Parathyroid adenoma (tissue), 2 donors: ENCODE data around the gene THOC3.
"Not testable (repeated sequence)": the region's sequence is repeated elsewhere in the genome, so short reads cannot be mapped to it uniquely, and the experiment has no call there.

Source experiments
- H2AFZ ChIP-seq: fragments of 300-600 bp; sonication (generic); one replicate; pipeline ENCODE4 v1.7.0; 2017; ENCODE audit warnings: antibody characterized with exemption, mild to moderate bottlenecking
- H3K27ac ChIP-seq: fragments of 300-600 bp; sonication (generic); one replicate; pipeline ENCODE4 v1.7.0; 2017
- H3K27me3 ChIP-seq: fragments of 300-600 bp; sonication (generic); one replicate; pipeline ENCODE4 v1.7.0; 2017; ENCODE audit warnings: low read length; ENCODE audit not compliant: control insufficient read depth, insufficient read depth
- H3K36me3 ChIP-seq: fragments of 300-600 bp; sonication (generic); one replicate; pipeline ENCODE4 v1.7.0; 2017; ENCODE audit warnings: low read length; ENCODE audit not compliant: control insufficient read depth, insufficient read depth
- H3K4me1 ChIP-seq: fragments of 300-600 bp; sonication (generic); one replicate; pipeline ENCODE4 v1.7.0; 2017; ENCODE audit warnings: control low read depth
- H3K4me2 ChIP-seq: fragments of 300-600 bp; sonication (generic); one replicate; pipeline ENCODE4 v1.7.0; 2017; ENCODE audit warnings: low read length
- H3K4me3 ChIP-seq: fragments of 300-600 bp; sonication (generic); one replicate; pipeline ENCODE4 v1.7.0; 2017; ENCODE audit warnings: low read depth, low read length
- H3K79me2 ChIP-seq: fragments of 300-600 bp; sonication (generic); one replicate; pipeline ENCODE4 v1.7.0; 2017; ENCODE audit warnings: control low read depth
- H3K9ac ChIP-seq: fragments of 300-600 bp; sonication (generic); one replicate; pipeline ENCODE4 v1.7.0; 2017; ENCODE audit warnings: mild to moderate bottlenecking
- H3K9me3 ChIP-seq: fragments of 300-600 bp; sonication (generic); one replicate; pipeline ENCODE4 v1.7.0; 2017; ENCODE audit warnings: low read length; ENCODE audit not compliant: control insufficient read depth
- donor health status: primary hyperparathyroidism.

The THOC3 gene, protein sequence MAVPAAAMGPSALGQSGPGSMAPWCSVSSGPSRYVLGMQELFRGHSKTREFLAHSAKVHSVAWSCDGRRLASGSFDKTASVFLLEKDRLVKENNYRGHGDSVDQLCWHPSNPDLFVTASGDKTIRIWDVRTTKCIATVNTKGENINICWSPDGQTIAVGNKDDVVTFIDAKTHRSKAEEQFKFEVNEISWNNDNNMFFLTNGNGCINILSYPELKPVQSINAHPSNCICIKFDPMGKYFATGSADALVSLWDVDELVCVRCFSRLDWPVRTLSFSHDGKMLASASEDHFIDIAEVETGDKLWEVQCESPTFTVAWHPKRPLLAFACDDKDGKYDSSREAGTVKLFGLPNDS

DNA sequence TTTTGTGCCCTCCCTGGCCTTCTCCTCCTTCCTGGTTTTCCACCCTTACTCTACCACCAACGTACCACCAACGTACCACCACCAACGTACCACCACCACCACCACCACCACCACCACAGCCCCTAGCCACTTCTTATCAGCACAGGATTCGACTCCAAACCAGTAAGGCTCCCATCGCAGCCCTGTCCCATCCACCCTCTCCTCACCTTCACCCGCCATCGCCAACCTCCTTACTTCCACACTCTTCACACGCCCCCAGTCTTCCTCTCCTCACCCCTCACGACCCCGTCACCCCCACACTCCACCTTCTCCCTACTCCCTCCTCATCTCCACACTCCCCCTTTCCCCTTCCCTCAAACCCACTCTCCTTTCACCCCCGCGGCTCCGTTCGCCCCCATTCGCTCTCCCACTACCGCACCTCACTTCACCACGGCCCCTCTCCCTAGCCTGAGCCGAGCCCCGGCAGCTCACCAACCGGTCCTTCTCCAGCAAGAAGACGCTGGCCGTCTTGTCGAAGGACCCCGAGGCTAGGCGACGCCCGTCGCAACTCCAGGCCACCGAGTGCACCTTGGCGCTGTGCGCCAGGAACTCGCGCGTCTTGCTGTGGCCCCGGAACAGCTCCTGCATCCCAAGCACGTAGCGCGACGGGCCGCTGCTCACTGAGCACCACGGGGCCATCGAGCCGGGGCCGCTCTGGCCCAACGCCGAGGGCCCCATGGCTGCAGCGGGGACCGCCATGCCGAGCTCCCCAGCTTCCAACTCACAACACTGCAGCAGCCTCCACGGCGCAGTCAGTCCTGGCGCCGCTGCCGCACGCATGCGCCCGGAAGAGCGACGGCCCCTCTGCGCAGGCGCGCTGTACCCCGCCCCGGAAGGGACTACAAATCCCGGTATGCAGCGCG, at the start of gene THOC3:
THOC3 (minus strand) TSS at position 845 of the 902 bp plus-strand sequence; CDS start at position 738, 107 bp downstream.
- not testable (repeated sequence) for H3K9ac ChIP-seq

DNA sequence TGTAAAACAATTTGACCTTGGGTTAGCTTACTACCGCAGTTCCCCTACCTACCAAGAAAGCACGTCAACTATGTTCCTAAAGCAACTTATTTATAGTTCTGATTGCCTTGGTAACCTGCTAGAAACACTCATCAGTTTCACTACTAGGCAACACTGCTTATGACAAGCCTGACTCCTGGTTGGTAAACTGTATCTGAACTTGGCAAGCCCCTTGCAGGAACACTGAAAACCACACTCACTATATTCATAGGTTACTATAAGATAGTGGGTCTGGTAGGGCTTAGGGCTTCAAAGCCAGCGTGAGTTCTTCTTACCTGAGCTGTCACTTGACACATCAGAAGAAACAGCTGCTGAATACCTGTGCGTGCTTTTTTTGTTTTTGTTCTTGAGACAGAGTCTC, 49.2 kb upstream of the THOC3 start:
- not testable (repeated sequence) for H3K4me1 ChIP-seq

More for the DNA sequence above, at the start of gene THOC3:
- H3K9me3 ChIP-seq, H3K36me3 ChIP-seq, H3K79me2 ChIP-seq, H3K4me1 ChIP-seq, H3K27ac ChIP-seq, H3K27me3 ChIP-seq: not testable (repeated sequence)
- H3K4me3 ChIP-seq = peak within 1 kb of the TSS; percentile 57
- H3K4me2 ChIP-seq = peak within 1 kb of the TSS; percentile 33
- peak within 1 kb of the TSS; percentile 87 for H2AFZ ChIP-seq

DNA sequence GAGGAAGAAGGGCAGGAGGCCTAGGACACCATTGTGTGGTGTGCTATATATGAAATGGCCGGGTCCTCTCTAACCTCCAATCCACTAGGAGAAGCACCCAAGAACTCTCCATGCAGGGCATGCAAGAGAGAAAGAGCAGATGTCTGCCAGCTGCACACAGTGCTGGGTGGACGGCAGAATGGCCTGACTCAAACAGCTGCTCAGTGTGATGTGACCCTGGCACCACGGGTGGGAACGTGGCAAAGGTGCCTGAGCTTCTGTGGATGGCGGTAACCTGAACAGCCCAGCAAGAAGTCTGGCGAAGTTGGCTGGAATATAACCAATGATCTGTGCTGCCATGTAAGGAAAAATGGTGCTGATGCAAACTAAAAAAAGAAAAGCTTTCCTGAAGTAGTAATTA, 46.2 kb upstream of the THOC3 start:
- H3K4me3 ChIP-seq, H3K27me3 ChIP-seq, H3K4me1 ChIP-seq, H2AFZ ChIP-seq, H3K36me3 ChIP-seq, H3K27ac ChIP-seq, H3K79me2 ChIP-seq, H3K4me2 ChIP-seq, H3K9ac ChIP-seq, H3K9me3 ChIP-seq: not testable (repeated sequence)

More for the DNA sequence above, 49.2 kb upstream of the THOC3 start:
- H3K9me3 ChIP-seq, H3K27me3 ChIP-seq, H3K4me2 ChIP-seq, H2AFZ ChIP-seq, H3K27ac ChIP-seq, H3K4me3 ChIP-seq, H3K79me2 ChIP-seq, H3K36me3 ChIP-seq, H3K9ac ChIP-seq: not testable (repeated sequence)

DNA sequence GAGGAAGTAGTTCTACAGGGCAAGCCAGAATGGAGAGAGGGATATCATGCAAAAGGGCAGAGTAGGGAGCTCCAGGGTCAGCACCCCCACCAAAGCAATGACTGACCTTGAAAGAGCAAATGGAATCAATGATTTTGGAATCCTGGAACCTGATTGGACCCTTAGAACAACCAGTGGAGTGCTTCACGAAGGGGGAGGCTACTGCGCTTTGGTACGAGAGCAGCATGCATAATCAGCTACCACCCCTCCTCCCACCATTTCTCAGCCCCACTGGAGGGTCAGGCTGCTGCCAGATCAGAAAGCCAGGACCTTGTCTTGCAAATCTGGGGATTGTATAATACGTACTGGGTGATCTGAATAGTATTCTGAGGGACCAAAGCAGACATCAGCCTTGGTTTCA, 43.0 kb upstream of the THOC3 start:
- not testable (repeated sequence) for H3K27ac ChIP-seq, H2AFZ ChIP-seq, H3K4me1 ChIP-seq, H3K36me3 ChIP-seq, H3K79me2 ChIP-seq, H3K4me2 ChIP-seq, H3K9me3 ChIP-seq, H3K4me3 ChIP-seq, H3K27me3 ChIP-seq, H3K9ac ChIP-seq

DNA sequence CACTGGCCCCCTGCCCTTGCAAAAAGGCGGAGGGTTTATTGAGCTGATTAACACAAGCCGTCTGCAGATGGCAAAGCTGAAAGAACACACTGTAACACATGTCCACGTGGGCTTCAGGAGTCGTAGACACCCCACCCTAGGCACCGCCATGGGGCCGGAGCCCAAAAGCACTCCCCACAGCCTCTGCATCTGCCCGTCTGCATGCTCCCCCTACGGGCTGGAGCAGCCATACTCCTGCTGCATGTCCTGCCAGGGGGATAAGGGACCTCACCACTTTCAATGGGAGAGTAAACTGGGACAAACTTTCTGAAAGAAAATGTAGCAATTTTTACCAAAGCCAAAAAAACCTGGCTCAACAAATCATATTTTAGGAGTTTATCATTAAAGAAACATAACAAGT, 42.1 kb upstream of the THOC3 start:
- H2AFZ ChIP-seq, H3K9me3 ChIP-seq, H3K4me1 ChIP-seq, H3K4me3 ChIP-seq, H3K9ac ChIP-seq, H3K79me2 ChIP-seq, H3K36me3 ChIP-seq, H3K27ac ChIP-seq, H3K27me3 ChIP-seq, H3K4me2 ChIP-seq: not testable (repeated sequence)

DNA sequence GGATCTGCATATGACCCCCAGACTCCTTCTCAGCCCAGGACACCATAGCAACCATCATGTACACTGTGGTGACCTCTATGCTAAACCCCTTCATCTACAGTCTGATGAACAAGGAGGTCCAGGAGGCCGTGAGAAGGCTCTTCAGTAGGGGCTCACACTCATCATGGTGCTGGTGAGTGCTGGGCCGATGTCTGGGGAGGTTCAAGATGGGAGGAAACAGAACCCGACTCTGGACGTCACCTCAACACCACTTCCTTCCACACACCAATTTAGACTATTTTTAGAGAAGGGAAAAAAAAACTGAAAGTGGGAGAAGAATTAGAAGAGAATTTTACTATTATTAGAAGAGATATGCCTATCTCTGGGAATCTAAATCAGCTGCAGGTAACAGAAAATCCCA, 39.1 kb upstream of the THOC3 start:
- not testable (repeated sequence) for H3K4me1 ChIP-seq

DNA sequence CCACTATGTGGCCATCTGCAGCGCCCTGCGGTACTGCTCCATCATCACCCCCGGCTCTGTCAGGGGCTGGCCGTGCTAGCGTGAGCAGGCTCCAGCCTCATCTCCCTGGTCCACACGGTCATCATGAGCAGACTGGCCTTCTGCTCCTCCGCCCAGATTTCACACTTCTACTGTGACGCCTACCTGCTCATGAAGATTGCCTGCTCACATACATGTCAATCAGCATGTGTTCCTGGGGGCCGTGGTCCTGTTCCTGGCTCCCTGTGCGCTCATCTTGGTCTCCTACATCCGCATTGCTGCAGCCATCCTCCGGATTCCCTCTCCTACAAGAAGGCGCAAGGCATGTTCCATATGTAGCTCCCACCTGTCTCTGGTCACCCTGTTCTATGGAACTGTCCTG, 38.7 kb upstream of the THOC3 start:
- H2AFZ ChIP-seq, H3K27me3 ChIP-seq, H3K27ac ChIP-seq, H3K79me2 ChIP-seq, H3K9me3 ChIP-seq, H3K4me3 ChIP-seq, H3K9ac ChIP-seq, H3K4me1 ChIP-seq, H3K36me3 ChIP-seq, H3K4me2 ChIP-seq: not testable (repeated sequence)

More for the DNA sequence above, 39.1 kb upstream of the THOC3 start:
- not testable (repeated sequence) for H3K36me3 ChIP-seq, H3K4me3 ChIP-seq, H2AFZ ChIP-seq, H3K27me3 ChIP-seq, H3K27ac ChIP-seq, H3K4me2 ChIP-seq, H3K9me3 ChIP-seq, H3K9ac ChIP-seq, H3K79me2 ChIP-seq

DNA sequence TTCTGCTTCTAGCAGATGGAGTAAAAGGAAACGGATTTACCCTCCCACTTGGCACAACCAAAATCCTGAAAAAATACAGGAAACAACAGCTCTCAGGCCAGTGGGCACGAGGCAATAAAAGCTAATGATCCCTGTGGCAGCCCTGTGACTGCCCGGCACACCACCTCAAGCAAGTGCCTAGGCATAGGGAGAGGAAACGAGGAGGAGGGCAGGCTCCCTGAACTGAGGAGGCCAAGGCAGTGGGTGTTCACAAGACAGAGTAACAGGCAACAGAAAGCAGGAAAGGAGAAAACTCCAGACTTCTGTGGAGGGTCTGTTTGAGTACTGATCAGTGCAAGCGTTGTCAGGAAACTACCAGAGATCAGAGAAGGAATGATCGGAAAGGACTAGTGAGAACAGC, 29.9 kb upstream of the THOC3 start:
- not testable (repeated sequence) for H3K4me3 ChIP-seq, H3K27ac ChIP-seq, H3K36me3 ChIP-seq, H3K27me3 ChIP-seq, H3K4me1 ChIP-seq, H3K9me3 ChIP-seq, H2AFZ ChIP-seq, H3K9ac ChIP-seq, H3K4me2 ChIP-seq, H3K79me2 ChIP-seq

DNA sequence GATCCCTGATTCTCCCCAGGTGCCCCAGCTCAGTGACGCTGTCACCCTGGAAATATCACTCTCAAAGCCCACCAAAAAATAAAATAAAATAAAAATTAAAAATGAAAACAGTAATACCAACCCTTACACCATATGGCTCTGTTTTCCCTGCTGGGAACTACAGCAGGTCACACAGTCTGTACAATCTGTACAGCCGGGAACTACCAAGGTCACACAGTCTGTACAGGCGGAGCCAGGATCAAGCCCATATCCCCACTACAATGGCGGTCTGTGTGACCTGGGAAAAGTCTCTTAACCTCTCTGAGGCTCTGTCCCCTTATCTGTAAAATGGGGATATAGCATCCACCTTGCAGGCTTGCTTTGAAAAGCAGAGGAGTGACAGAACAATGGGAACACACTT, 29.4 kb upstream of the THOC3 start:
- not testable (repeated sequence) for H3K36me3 ChIP-seq, H3K79me2 ChIP-seq, H3K27ac ChIP-seq, H3K4me1 ChIP-seq, H3K27me3 ChIP-seq, H3K4me2 ChIP-seq, H3K4me3 ChIP-seq, H2AFZ ChIP-seq, H3K9ac ChIP-seq, H3K9me3 ChIP-seq

DNA sequence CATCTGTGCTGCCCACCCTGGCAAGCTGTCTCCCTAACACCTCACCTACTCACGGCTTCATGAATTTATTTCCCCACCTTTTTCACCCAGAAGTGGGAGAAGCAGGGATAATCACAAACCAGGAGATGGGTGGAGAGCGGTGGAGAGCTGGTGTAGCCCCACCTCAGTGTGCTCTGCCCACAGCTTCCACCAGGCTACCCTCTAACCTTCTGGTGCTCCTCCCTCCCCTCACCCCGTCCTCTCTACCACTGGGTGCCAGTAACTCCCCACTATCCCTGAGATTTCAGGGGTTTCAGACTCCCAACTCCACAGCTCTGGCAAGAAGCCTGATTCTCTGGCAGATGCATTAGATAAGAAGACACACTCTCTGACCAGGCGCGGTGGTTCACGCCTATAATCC, 28.7 kb upstream of the THOC3 start:
- not testable (repeated sequence) for H2AFZ ChIP-seq, H3K27ac ChIP-seq, H3K9me3 ChIP-seq, H3K36me3 ChIP-seq, H3K4me3 ChIP-seq, H3K4me1 ChIP-seq, H3K9ac ChIP-seq, H3K4me2 ChIP-seq, H3K27me3 ChIP-seq, H3K79me2 ChIP-seq

DNA sequence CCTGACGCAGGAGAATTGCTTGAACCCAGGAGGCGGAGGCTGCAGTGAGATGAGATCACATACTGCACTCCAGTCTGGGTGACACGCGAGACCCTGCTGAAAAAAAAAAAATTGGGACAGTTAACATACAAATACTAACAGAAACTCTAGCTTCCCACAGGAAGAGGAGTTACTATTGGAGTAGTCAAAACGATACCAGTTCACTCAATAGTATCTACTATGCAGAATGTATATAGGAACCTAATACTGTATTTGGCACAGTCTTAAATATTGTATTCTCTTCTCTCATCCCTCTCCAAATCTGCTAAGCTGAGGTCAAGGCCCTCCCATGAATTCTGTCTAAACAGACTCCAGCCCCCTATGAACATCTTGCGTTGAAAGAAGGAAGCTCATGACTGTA, 27.4 kb upstream of the THOC3 start:
- H3K4me1 ChIP-seq, H3K36me3 ChIP-seq, H3K9ac ChIP-seq, H3K27ac ChIP-seq, H3K4me2 ChIP-seq, H3K27me3 ChIP-seq, H3K4me3 ChIP-seq, H3K9me3 ChIP-seq, H3K79me2 ChIP-seq, H2AFZ ChIP-seq: not testable (repeated sequence)
